ENCODE data around the gene ROMO1.
"Not testable (repeated sequence)": the region's sequence is repeated elsewhere in the genome, so short reads cannot be mapped to it uniquely, and the experiment has no call there.

Gene ROMO1

DNA sequence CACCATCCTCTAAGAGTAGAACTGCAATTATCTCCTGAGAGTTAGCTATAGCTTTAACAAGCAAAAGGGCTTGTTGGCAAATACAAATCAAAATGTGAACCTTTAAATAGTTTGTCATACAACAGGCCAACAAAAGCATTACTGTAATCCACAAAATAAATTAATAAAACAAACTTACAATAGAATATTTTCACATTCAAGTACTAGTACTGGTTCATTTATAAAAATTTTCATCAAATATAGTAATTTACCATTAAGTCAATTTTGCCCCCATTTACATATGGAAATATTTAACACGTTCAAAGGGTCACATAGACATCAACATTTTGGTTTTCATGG, 33.4 kb downstream of the ROMO1 start:
- no peak for DNase-seq

DNA sequence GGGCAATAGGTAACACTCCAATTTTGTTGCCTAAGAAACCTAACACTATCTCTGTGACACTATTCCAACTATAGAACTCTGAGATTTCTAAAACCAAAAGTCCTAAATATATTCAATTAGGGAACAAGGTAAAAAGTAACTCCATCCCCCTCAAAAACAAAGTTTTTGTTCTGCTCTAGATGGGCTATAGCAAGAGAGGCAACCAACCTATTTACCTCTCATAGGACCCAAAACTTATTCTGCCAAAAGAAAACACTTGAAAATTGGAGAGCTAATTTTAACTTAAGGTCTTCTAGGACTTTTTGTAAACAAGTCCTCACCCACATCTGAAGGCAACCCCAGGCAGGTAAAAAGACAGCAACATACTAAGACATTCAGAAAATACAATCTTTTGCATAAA, 35.2 kb downstream of the ROMO1 start:
- no peak for DNase-seq

DNA sequence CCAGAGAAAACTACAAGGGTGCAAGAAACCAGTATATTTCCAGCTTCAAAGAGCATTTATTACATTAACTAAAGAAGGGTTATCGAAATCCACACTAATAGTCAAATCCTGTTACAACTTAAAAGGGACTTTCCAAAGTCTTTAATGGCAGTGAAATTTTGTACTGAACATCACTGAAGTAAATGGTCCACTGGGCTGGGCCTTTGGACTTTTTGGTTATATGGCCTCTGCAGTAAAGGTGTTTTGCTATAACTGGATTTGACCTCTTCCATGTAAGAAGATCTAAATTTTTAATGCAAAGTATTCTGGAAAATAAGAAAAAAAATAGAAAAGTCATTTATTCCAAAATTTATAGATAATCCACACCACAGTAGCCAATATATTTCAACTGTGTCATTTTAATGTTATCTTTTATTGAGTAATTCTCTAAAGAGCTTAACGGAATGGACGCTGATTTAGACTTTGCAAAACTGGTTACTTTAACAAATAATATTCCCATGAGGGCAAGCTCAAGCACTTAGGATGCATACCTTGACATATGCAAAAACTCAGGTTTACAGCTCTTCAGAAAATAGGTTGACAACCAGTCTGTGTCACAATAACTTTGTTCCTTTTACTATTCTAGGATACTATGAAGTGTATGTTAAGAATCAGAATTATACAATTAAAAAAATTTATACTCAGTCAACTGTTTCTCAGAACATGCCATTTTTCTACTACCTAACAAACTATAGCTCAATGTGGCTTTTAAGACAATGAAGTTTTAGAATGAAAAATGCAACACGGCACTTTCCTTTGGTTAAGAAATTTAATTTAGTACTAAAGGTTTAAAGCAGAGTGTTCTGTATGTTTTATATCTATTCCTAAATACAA, 35.8 kb downstream of the ROMO1 start:
- DNase-seq: no peak

DNA sequence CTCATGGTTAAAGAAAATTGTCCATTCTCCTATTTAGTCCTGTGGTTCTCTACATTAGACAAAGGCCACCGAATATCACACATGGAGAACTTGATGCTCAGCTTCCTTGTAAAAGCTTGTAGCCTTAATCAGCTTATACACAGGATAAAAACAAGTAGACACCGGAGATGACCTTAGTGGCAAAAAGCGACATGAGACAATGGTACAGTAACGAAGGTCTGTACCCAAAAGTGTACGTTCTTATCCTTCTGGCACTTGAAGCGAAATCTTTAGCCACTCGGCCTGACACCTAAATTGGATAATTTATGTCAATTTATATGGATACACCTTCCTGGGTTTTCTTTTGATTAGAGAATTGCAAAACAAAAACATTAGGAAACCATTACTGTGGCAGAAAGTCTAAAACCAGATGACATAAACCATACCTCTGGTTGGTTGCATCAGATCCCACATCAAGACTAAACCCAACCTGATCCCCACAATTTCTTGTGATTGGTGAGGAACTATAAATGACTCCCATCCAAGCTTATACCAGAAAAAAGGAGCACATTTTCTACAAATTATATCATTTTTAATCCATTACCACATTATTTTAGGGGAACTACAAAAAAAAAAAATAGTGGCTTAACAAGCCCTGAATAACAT, 36.7 kb downstream of the ROMO1 start:
- no peak for DNase-seq

DNA sequence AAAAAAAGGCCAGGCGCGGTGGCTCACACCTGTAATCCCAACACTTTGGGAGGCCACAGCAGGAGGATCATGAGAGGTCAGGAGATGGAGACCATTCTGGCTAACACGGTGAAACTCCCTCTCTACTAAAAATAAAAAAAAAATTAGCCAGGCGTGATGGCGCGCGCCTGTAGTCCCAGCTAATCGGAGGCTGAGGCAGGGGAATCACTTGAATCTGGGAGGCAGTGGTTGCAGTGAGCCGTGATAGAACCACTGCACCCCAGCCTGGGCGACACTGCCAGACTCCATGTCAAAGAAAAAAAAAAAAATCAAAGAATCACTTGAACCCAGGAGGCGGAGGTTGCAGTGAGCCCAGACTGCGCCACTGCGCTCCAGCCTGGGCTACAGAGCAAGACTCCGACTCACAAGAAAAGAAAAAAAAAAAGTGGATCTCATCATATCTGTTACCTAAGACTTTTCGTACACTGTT, 38.7 kb downstream of the ROMO1 start:
- DNase-seq: no peak

DNA sequence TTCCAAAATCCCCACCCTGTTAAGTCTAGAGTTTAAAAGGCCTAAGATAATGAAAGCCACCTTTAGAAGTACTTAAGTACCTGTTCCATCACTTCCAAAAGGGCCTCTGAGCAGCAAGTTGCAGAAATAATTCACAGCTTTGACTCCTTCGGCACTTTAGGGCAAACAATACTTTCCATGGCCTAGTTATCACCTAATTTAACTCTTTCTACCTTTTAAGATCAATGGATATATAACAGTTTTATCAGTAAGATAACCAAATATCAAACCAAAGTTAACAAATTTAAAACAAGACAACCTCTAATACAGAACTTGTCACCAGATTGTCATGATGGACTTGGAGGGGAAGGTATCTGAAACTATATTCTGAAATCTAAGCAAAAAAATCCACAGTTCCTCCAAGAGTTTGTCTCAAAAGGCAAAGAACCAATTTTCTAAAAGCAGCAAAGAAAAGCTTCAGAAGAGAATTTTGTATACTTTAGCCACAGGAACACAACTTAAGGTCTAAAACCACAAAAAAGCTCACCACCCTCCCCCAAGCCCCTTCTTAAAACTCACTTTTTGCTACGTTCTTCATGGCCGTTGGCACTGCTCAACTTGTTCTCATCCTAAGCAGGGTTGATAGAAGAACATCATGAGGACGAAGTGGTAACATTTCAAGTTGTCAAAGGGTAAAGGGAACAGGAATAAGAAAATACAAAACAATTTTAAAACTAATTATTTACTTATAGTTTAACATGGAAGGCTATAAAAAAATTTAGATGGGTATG, 39.4 kb downstream of the ROMO1 start:
- no peak for DNase-seq

DNA sequence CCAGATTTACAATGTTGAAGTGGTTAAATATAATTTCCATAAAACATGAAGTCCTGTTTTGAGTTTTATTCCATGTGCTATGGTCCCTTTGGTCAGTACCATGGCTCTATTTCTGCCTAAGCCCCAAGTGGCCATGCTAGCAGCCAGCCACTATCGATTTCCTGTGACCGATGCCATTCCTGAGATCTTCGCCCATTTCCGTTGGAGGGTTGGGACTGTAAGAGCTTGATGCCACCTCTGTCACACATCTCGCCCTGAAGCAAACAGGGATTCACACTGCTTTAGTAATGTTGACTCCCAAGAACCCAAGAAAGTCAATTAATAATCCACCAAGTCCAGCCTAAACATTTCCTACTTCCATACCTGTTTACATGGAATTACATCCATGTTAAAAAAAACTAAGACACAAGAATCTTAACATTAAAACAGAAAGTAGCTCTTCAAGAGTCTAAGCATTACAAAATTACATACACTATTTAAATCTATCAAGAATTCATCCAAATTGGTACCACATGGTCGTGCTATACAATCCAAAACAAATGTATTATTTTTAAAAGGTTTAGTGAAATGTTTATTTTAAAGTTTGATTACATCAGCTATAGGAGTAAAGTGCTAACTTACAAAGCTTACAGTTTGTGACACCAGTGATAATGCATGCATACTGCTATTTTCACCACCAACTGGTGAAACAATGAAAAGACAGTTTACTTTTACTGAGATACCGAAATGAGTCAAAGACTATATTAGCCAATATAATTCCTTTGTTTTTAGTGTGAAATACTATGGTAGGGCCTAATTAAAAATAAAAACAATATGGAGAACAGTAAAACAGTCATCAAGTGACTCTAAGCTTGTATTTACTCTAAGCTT, 40.3 kb downstream of the ROMO1 start:
- DNase-seq: no peak

DNA sequence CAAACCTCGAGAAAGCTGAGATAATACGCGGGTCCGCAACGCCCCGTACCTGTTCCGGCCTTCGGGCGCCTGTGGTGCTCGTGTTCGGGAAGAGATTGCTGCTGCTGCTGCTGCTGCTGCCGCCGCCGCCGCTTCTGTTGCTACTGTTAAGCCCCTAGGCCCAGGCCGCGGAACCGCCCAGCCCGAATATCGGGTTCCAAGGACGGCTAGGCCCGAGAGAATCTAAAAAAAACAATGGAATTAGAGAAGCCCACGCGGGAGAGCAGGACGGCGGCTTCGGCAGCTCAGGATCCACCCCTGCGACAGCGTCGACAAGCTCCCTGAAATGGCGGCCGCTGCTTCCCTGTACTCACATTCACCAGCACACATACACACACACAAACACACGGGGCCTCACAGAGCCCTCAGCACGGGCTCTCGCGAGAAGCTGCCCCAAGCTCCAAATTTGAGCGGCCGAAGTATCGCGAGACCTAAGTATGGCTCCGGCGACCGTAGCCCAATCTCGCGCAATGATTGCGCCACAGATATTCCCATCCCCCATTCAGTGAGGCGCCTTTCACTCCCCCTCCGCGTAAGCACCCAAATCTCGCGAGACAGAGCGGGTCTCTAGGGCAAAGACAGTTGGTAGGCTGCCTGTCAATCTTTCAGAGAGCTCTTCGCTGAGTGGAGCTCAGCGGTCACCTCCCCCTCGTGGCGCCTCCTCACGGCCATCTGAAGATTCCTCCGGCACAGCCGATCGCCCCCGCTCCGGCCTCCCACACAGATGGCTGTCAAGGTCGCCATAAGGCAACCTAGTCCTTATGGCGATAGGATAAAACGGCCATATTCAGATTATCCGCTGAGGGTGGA, 42.9 kb downstream of the ROMO1 start, which contains the start of gene RBM39:
RBM39 (minus strand) TSS at position 369 of the 849 bp plus-strand sequence. CDS start 1,386 bp downstream, outside the sequence.
- peak; percentile 99 for DNase-seq

DNA sequence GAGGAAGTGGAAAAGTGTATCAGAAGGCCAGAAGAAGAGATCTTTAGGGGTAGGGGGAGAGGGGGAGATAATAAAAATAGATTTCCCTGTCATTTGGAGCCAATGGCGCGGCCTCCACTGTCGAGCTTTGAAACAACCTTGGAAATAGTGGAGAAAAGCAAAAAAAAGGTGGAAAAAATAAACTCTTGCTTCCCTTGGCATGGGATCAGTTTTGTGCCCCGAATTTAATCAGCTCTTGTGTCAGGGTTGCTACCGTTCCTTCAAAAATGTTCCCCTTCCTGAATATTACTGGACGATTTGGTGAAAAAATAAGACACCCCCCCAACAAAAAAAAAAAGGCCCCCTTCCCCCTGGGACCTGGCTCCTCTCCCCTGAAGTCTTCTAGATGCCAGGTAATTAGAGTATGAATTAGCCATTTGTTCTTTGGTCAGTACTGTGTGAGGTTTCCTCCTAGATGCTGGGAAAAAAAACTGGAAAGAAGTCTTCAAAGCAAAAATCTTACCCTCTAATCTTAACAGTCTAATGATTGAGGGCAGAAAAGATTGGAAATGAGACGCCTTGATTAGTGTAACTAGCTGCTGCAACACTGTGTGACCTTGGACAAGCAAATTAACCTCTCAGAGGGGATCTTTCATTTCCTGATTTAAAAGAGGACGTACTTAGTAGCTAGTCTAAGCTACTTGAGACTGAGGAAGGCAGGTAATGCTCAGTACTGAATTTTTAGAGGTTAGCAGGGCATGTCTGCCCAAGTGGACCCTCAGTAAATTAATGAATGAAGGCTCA, 43.7 kb downstream of the ROMO1 start:
- no peak for DNase-seq

DNA sequence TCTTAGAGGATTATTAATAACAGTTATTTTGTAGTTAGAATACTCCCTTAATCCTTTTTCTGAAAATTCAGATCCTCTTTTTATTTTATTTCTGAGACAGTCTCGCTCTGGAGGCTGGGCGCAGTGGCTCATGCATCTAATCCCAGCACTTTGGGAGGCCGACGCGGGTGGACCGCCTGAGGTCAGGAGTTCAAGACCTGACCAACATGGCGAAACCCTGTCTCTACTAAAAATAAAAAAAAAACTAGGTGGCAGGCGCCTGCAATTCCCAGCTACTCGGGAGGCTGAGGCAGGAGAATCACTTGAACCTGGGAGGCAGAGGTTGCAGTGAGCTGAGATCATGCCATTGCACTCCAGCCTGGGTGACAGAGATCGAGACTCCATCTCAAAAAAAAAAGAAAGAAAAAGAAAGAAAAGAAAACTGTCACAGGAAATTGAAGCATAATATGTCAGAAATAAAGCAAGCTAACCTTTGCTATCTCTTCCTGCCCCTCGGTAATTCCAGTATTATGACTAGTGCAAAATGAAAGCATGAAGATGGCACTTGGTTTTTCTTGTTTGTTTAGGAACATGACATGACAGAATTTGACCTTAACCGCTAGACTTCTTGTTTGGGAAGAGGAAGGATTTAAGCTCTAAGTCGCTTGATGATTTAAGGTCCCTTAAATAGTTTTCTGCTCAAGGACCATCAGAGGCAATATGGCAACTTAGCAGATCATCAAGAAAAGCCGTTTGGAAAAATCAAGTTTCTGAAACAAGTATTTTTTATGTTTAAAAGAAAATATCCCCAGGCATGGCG, 44.7 kb downstream of the ROMO1 start:
- no peak for DNase-seq

DNA sequence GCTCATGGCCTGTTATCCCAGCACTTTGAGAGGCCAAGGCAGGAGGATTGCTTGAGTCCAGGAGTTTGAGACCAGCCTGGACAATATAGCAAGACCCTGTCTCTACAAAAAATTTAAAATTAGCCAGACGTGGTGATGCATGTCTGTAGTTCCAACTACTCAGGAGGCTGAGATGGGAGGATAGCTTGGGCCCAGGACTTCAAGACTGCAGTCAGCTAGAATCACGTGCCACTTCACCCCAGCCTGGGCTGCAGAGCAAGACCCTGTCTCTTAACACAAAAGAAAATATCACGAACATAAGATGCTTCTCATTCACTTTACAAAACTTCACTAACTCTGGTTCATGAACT, 45.3 kb downstream of the ROMO1 start:
- not testable (repeated sequence) for DNase-seq

Data from activated T-cell treated with anti-CD3 and anti-CD28 coated beads for 4 hours (primary cell).